ES-I3 (cell line): ENCODE data around the gene DOCK3.
"Not testable (repeated sequence)": the region's sequence is repeated elsewhere in the genome, so short reads cannot be mapped to it uniquely, and the experiment has no call there.

Experiments used
- H3K36me3 ChIP-seq: 2 replicates; pipeline ENCODE4 v1.6.1; 2013; ENCODE audit warnings: mild to moderate bottlenecking, low read length, control low read depth, moderate library complexity; ENCODE audit not compliant: insufficient read depth
- H3K4me1 ChIP-seq: 2 replicates; pipeline ENCODE4 v1.6.1; 2013; ENCODE audit warnings: mild to moderate bottlenecking, control low read depth, low read length; ENCODE audit not compliant: insufficient read depth
- H3K9ac ChIP-seq: 2 replicates; pipeline ENCODE4 v1.6.1; 2013; ENCODE audit warnings: low read depth, mild to moderate bottlenecking, low read length, moderate library complexity
- H3K9me3 ChIP-seq: 2 replicates; pipeline ENCODE4 v1.6.1; 2013; ENCODE audit warnings: mild to moderate bottlenecking, low read length, moderate library complexity; ENCODE audit not compliant: control insufficient read depth, insufficient read depth

The DOCK3 gene

GRCh38 chr3:51304230-51304629 is 629.5 kb downstream of the DOCK3 start:
- Histone ChIP-seq H3K36me3 (no peaks in the 10 kb centered on the region), H3K9me3 (no peaks in the 10 kb centered on the region; the same call in 1 of the 2 replicates), H3K9ac (no peak overlapping the region), H3K4me1 (no peaks in the 10 kb centered on the region)

DNA sequence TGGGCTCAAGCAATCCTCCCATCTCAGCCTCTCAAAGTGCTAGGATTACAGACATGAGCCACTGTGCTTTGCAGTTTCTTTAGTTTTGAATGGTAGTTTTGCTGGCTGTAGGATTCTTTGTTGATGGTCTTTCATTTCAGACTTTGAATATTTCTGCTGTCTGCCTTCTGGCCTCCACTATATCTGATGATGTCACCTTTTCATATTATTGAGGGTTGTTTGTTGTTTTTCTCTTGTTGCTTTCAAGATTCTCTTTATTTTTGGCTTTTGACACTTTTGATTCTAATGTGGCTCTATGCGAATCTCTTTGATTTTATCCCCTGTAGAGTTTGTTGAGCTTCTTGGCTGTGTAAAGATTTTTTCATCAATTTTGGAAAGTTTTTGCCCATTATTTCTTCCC is 631.4 kb downstream of the DOCK3 start:
- Histone ChIP-seq H3K9ac (no peak overlapping the region), H3K4me1 (no peaks in the 10 kb centered on the region), H3K36me3 (no peaks in the 10 kb centered on the region), H3K9me3 (no peaks in the 10 kb centered on the region; the same call in 1 of the 2 replicates)

GRCh38 chr3:51307458-51307857 is 632.7 kb downstream of the DOCK3 start:
- Histone ChIP-seq H3K9me3 (no peaks in the 10 kb centered on the region; the same call in 1 of the 2 replicates), H3K36me3 (no peaks in the 10 kb centered on the region), H3K9ac (no peak overlapping the region), H3K4me1 (no peaks in the 10 kb centered on the region)

DNA sequence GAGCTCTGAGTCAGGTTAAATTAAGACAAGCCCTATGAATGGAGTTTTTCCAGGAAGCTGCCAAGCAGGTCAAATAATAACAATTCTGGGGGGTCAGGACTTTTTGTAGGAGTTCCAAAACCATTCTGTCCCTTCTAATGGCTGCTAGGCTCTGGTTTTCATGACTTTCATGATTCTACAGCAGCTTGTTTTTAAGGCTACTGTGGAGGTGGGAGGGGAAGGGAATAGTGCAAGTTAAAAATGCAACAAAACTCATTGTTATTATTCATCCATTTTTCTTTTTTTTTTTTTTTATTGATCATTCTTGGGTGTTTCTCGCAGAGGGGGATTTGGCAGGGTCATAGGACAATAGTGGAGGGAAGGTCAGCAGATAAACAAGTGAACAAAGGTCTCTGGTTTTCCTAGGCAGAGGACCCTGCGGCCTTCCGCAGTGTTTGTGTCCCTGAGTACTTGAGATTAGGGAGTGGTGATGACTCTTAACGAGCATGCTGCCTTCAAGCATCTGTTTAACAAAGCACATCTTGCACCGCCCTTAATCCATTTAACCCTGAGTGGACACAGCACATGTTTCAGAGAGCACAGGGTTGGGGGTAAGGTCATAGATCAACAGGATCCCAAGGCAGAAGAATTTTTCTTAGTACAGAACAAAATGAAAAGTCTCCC is 633.3 kb downstream of the DOCK3 start:
- not testable (repeated sequence) for H3K36me3 ChIP-seq, H3K4me1 ChIP-seq, H3K9me3 ChIP-seq, H3K9ac ChIP-seq

- Histone ChIP-seq H3K36me3 (peaks cover 11% of the 10 kb centered on the region; the same call in 1 of the 2 replicates), H3K9me3 (no peaks in the 10 kb centered on the region; the same call in 1 of the 2 replicates), H3K4me1 (no peaks in the 10 kb centered on the region), H3K9ac (no peak overlapping the region)
These were observed 636.3 kb downstream of the DOCK3 start for GRCh38 chr3:51311055-51311454.

- Histone ChIP-seq H3K9me3 (no peaks in the 10 kb centered on the region), H3K36me3 (no peaks in the 10 kb centered on the region), H3K4me1 (no peaks in the 10 kb centered on the region), H3K9ac (no peak overlapping the region)
These were observed 653.5 kb downstream of the DOCK3 start for GRCh38 chr3:51328206-51328605.

GRCh38 chr3:51330046-51330445 is 655.3 kb downstream of the DOCK3 start:
- Histone ChIP-seq H3K9me3 (no peaks in the 10 kb centered on the region), H3K36me3 (no peaks in the 10 kb centered on the region), H3K4me1 (no peaks in the 10 kb centered on the region; the same call in 1 of the 2 replicates), H3K9ac (no peak overlapping the region)

- H3K9me3 ChIP-seq: no peaks in the 10 kb centered on the region
- H3K36me3 ChIP-seq: no peaks in the 10 kb centered on the region; the same call in 1 of the 2 replicates
- H3K4me1 ChIP-seq: no peaks in the 10 kb centered on the region; the same call in 1 of the 2 replicates
- H3K9ac ChIP-seq: no peak overlapping the region
These were observed 657.4 kb downstream of the DOCK3 start for GRCh38 chr3:51332156-51332555.

- H3K9me3 ChIP-seq: no peaks in the 10 kb centered on the region
- no peak overlapping the region for H3K9ac ChIP-seq
- no peaks in the 10 kb centered on the region; the same call in 1 of the 2 replicates for H3K4me1 ChIP-seq
- H3K36me3 ChIP-seq: no peaks in the 10 kb centered on the region; the same call in 1 of the 2 replicates
These were observed 658.3 kb downstream of the DOCK3 start for GRCh38 chr3:51333021-51333420.

GRCh38 chr3:51336261-51336660 is 661.5 kb downstream of the DOCK3 start:
- H3K9me3 ChIP-seq: no peaks in the 10 kb centered on the region
- H3K4me1 ChIP-seq: peaks cover 17% of the 10 kb centered on the region
- no peak overlapping the region for H3K9ac ChIP-seq
- H3K36me3 ChIP-seq: no peaks in the 10 kb centered on the region; the same call in 1 of the 2 replicates

DNA sequence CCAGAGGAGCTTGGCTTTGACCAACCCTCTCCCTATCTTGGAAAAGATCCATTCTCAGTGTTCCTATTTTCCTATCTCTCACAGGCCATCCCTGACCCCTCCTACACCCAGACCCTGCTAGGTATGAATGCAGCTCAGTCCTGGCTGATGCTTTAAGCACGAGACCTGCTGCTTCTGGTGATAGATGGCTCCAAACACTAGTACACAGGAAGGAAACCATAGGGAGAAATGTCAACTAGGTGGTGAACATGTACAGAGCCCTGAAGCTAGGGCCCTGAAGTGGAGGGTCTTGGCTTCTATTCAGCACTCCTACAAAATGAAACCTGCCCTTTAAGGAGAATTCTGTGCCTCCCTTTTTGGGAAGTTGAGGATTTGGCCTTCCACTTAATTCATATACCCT is 662.9 kb downstream of the DOCK3 start:
- no peaks in the 10 kb centered on the region for H3K9me3 ChIP-seq
- H3K9ac ChIP-seq: no peak overlapping the region
- H3K36me3 ChIP-seq: no peaks in the 10 kb centered on the region; the same call in 1 of the 2 replicates
- H3K4me1 ChIP-seq: peaks cover 22% of the 10 kb centered on the region

DNA sequence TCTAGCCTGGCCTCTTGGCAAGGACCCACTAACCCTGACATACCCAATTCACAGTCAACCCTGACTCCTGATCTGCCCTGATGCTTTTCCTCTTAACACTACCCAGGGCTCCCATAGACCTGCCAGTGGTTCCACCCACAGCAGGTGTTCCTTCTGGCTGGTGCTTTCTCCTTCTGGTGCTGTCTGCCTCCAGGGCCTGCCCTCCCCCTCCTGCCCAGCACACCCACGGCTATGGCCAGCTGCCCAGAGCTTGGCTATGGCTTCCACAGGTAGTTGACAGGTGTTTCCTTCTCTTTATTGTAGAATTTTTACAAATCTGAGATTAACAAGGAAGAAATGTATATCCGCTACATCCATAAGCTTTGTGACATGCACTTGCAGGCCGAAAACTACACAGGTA is 663.9 kb downstream of the DOCK3 start:
- H3K36me3 ChIP-seq: peaks cover 4% of the 10 kb centered on the region; the same call in 1 of the 2 replicates
- no peak overlapping the region for H3K9ac ChIP-seq
- H3K9me3 ChIP-seq: no peaks in the 10 kb centered on the region
- H3K4me1 ChIP-seq: peaks cover 22% of the 10 kb centered on the region

DNA sequence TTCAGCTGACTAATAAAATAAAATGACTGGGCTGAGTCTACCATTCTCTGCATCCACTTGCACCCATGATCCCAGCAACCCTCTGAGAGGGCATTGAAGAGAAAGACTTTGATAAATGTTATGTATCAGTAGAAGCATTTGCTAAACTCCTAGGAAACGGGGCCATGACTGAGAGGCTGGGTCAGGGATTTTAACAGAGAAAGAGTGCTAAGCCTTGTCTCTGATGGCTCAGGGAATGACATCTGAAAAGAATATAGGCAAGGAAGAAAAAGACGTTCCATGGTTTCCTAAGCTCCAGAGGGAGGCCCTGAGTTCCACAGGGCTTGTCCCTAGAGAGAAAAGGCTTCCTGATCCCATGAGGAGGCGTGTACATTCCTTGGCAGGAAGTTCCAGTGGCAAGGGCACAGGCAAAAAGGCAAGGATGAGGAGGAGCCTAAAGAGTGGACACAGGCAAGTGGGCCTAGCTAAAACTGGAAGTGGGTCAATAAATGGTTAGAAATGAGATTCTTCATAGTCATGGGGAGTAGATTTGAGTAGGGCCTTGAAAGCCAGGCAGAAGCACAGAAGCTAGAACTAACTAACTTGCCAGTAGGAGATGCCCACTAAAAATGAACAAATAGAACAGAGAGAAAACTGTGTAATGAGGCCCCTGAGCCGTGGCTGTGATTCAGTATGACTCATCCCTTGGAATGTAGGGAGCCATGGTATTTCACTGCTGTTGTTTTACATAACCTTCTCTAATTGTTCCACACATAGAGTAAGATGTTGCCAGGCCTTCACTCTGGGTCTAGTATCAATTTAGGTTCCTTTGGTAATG is 665.5 kb downstream of the DOCK3 start:
- peaks cover 4% of the 10 kb centered on the region; the same call in 1 of the 2 replicates for H3K36me3 ChIP-seq
- no peaks in the 10 kb centered on the region for H3K9me3 ChIP-seq
- H3K9ac ChIP-seq: peak overlapping the region; percentile 7; the same call in 1 of the 2 replicates
- H3K4me1 ChIP-seq: peaks cover 22% of the 10 kb centered on the region

GRCh38 chr3:51340989-51341636 is 666.4 kb downstream of the DOCK3 start:
- H3K36me3 ChIP-seq: peaks cover 4% of the 10 kb centered on the region; the same call in 1 of the 2 replicates
- no peak overlapping the region for H3K9ac ChIP-seq
- H3K4me1 ChIP-seq: peaks cover 22% of the 10 kb centered on the region
- no peaks in the 10 kb centered on the region for H3K9me3 ChIP-seq
